ENCODE measurements around the gene RBBP4.

RBBP4 gene

GRCh38 chr1:32733582-32734321 is 82.7 kb downstream of the RBBP4 start:
- no peak overlapping the region for H3K9ac ChIP-seq (ENCODE audit: low read length)
- H3K9me2 ChIP-seq (replicated peaks; ENCODE audit: insufficient read depth, low read length), result no peaks in the 10 kb centered on the region
- H2AFZ ChIP-seq (ENCODE audit: low read length), result no peak overlapping the region
- no peak overlapping the region for H3K4me2 ChIP-seq (ENCODE audit: low read depth, low read length)
- no peaks in the 10 kb centered on the region for H3K9me3 ChIP-seq (replicated peaks; ENCODE audit: insufficient read depth, low read length)
- H3K36me3 ChIP-seq (replicated peaks; ENCODE audit: insufficient read depth, low read length), result no peaks in the 10 kb centered on the region
- H4K20me1 ChIP-seq (ENCODE audit: insufficient read depth, low read length), result no peaks in the 10 kb centered on the region
- no peaks in the 10 kb centered on the region for H3K27me3 ChIP-seq (replicated peaks; ENCODE audit: insufficient read depth, low read length)
- H3K27ac ChIP-seq (ENCODE audit: low read length), result no peak overlapping the region
- no peaks in the 10 kb centered on the region for H3F3A ChIP-seq (ENCODE audit: insufficient read depth, low read length)
- no peaks in the 10 kb centered on the region for H3K79me2 ChIP-seq (ENCODE audit: low read length)
- DNase-seq, result no peak
- H3K4me3 ChIP-seq (ENCODE audit: low read length), result no peak overlapping the region
- no peaks in the 10 kb centered on the region for H3K4me1 ChIP-seq (ENCODE audit: low read length)
- no peak for TF ChIP-seq EZH2phosphoT487 (IDR thresholded peaks at IDR 0.05; ENCODE audit: low read length)
- TF ChIP-seq EZH2 (optimal IDR thresholded peaks at IDR 0.05; ENCODE audit: low read depth, low read length), result no peak
- no peak for TF ChIP-seq CTCF (IDR thresholded peaks at IDR 0.05; ENCODE audit: low read length)
